Keratinocyte (primary cell): ENCODE measurements around the gene CFAP90. TPM values are rescaled to one million over a fixed set of nuclear protein-coding genes. Genes with fewer than 3 reads are reported as not detected.

Source experiments
- DNase-seq: peaks from one replicate; pipeline ENCODE4 v3.0.0-alpha.2; 2011; ENCODE audit warnings: low read depth, missing footprints, low spot score
- FAIRE-seq: peaks from 2 replicates; lab custom pipeline; 2011; peaks lifted over from hg19 to GRCh38; lab: Jason Lieb, UNC
- H2AFZ ChIP-seq: 2 replicates; pipeline ENCODE4 v1.6.0; 2012; ENCODE audit warnings: low read length, control low read depth, inconsistent platforms; ENCODE audit not compliant: control insufficient read depth
- H3K27ac ChIP-seq: 2 replicates; pipeline ENCODE4 v1.5.1; 2011; ENCODE audit warnings: low read length; ENCODE audit not compliant: control insufficient read depth, insufficient read depth
- H3K27me3 ChIP-seq: 3 replicates; pipeline ENCODE4 v1.6.0; 2011; ENCODE audit warnings: low read length; ENCODE audit not compliant: control insufficient read depth, insufficient read depth; ENCODE audit errors: extremely low read depth
- H3K36me3 ChIP-seq, 2 experiments: 2 replicates in 1 of 2; 3 replicates in 1 of 2; pipeline ENCODE4 v1.5.1; 2011; ENCODE audit warnings: low read length in 2 of 2, mild to moderate bottlenecking in 1 of 2; ENCODE audit not compliant: control insufficient read depth in 2 of 2, insufficient read depth in 2 of 2; ENCODE audit errors: extremely low read depth in 1 of 2
- H3K4me1 ChIP-seq: 3 replicates; pipeline ENCODE4 v1.5.1; 2011; ENCODE audit warnings: low read length; ENCODE audit not compliant: control insufficient read depth, insufficient read depth; ENCODE audit errors: extremely low read depth
- H3K4me2 ChIP-seq: 3 replicates; pipeline ENCODE4 v1.6.0; 2011; ENCODE audit warnings: low read depth, low read length; ENCODE audit not compliant: control insufficient read depth, insufficient read depth; ENCODE audit errors: extremely low read depth
- H3K4me3 ChIP-seq, 3 experiments: fragments of 200-600 bp in 1 of 3; sonication (generic) in 1 of 3; 2 replicates in 2 of 3; 3 replicates in 1 of 3; pipeline ENCODE4 v1.5.1; 2011 to 2016; ENCODE audit warnings: low read length in 3 of 3, mild to moderate bottlenecking in 3 of 3, control low read depth in 2 of 3, inconsistent platforms in 1 of 3, low read depth in 1 of 3, mixed read lengths in 1 of 3, mixed run types in 1 of 3, moderate library complexity in 1 of 3; ENCODE audit not compliant: control insufficient read depth in 2 of 3, insufficient read depth in 2 of 3; ENCODE audit errors: extremely low read depth in 1 of 3
- H3K79me2 ChIP-seq: 2 replicates; pipeline ENCODE4 v1.6.0; 2012; ENCODE audit warnings: low read length; ENCODE audit not compliant: control insufficient read depth, insufficient read depth
- H3K9ac ChIP-seq: 3 replicates; pipeline ENCODE4 v1.6.0; 2011; ENCODE audit warnings: low read length; ENCODE audit not compliant: control insufficient read depth, insufficient read depth; ENCODE audit errors: extremely low read depth
- H3K9me1 ChIP-seq: 3 replicates; pipeline ENCODE4 v1.6.0; 2011; ENCODE audit warnings: low read length; ENCODE audit not compliant: control insufficient read depth, insufficient read depth; ENCODE audit errors: extremely low read depth
- H3K9me3 ChIP-seq: 2 replicates; pipeline ENCODE4 v1.5.1; 2012; ENCODE audit warnings: low read depth, low read length; ENCODE audit not compliant: control insufficient read depth
- H4K20me1 ChIP-seq: 3 replicates; pipeline ENCODE4 v1.6.0; 2011; ENCODE audit warnings: low read length; ENCODE audit not compliant: control insufficient read depth, insufficient read depth; ENCODE audit errors: extremely low read depth
- EZH2 ChIP-seq: IDR thresholded peaks from one replicate; pipeline ENCODE4 v1.6.1; 2012; ENCODE audit warnings: inconsistent platforms, mild to moderate bottlenecking, low read length, moderate library complexity
- dilution Hi-C: fragments of 300-500 bp; cut with MboI; formaldehyde crosslinking; loops from one replicate; pipeline ENCODE4 v1.7.0; 2020; ENCODE audit warnings: low sequenced_read_pairs; ENCODE audit not compliant: extremely low pct_ligation_motif_present
- polyA plus RNA-seq, 5 experiments: library from polyadenylated mRNA; depleted of rRNA in 3 of 5; stranded (reverse) in 3 of 5; stranded (forward) in 1 of 5; unstranded in 1 of 5; fragments of >200 nt; gene quantifications; 1 replicate in 1 of 5; 2 replicates in 3 of 5; 3 replicates in 1 of 5; pipeline versions ENCODE4 v1.2.1 to v1.2.3, GENCODE V29; 2011 to 2012; ENCODE audit warnings: missing spikeins in 2 of 5, low read depth in 1 of 5, low replicate concordance in 1 of 5
- TF ChIP-seq, protein P1 (sequence below), 3 experiments: IDR thresholded peaks in 1 of 3; conservative IDR thresholded peaks in 1 of 3; optimal IDR thresholded peaks in 1 of 3; 2 replicates in 2 of 3; 3 replicates in 1 of 3; pipeline versions ENCODE3 to v1.5.1; 2011; ENCODE audit warnings: low read length in 3 of 3, mild to moderate bottlenecking in 3 of 3, moderate library complexity in 2 of 3, control low read depth in 1 of 3, inconsistent platforms in 1 of 3; ENCODE audit not compliant: insufficient read depth in 2 of 3; ENCODE audit errors: extremely low read depth in 1 of 3

Gene CFAP90
- polyA plus RNA-seq, 1 donor (not counting 4 experiments of a cell fraction or from before 2014, with no cell fraction given), result not detected

DNA sequence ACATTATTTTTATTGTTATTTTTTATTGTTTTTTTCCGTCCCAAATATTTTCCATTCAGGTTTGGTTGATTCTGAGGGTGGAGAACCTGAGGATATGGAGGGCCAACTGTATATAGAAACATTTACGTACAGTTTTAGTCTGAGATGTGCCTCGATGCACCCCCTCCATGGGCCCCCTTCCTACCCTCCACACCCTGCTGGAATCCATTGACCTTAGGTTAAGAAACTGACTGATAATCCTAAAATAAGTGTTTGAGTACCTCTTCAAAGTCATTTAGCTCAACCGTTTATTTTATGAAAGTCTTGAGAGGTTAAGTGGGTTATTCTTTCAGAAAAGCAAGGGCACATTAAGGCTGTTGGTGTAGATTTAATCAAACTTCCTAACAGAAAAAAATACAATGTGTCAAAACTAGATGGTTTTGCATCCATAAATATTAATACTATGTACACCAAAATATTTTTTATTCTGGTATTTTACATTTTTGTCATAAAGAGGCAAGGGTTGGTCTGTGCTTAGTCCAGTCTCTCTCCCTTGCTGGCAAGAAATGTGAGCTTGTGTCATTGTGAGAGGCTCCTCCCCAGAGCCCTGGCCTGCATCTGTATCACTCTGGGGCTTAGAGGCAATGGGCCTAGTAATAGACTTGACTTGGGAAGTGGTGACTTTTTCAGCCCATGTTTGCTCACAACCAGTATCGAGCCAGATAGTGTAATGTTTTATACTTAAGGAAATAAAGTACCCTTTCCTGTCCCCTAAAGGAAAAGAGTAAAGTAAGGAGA, 33.7 kb upstream of the CFAP90 start:
- Histone ChIP-seq H4K20me1 (peaks cover under 1% of the 10 kb centered on the region), H3K27me3 (no peaks in the 10 kb centered on the region), H3K9ac (no peak overlapping the region), H3K9me1 (no peaks in the 10 kb centered on the region), H3K36me3 (peaks cover 27 to 28% of the 10 kb centered on the region in 2 experiments), H3K27ac (no peak overlapping the region), H3K4me3 (no peak overlapping the region), H3K4me1 (no peaks in the 10 kb centered on the region), H2AFZ (no peak overlapping the region), H3K4me2 (no peak overlapping the region), H3K9me3 (no peaks in the 10 kb centered on the region), H3K79me2 (peaks cover 17% of the 10 kb centered on the region)
- TF ChIP-seq, protein P1, sequence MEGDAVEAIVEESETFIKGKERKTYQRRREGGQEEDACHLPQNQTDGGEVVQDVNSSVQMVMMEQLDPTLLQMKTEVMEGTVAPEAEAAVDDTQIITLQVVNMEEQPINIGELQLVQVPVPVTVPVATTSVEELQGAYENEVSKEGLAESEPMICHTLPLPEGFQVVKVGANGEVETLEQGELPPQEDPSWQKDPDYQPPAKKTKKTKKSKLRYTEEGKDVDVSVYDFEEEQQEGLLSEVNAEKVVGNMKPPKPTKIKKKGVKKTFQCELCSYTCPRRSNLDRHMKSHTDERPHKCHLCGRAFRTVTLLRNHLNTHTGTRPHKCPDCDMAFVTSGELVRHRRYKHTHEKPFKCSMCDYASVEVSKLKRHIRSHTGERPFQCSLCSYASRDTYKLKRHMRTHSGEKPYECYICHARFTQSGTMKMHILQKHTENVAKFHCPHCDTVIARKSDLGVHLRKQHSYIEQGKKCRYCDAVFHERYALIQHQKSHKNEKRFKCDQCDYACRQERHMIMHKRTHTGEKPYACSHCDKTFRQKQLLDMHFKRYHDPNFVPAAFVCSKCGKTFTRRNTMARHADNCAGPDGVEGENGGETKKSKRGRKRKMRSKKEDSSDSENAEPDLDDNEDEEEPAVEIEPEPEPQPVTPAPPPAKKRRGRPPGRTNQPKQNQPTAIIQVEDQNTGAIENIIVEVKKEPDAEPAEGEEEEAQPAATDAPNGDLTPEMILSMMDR (optimal IDR thresholded peaks at IDR 0.05 in 1 of 3, IDR thresholded peaks at IDR 0.05 in 1 of 3, conservative IDR thresholded peaks at IDR 0.05 in 1 of 3; ENCODE audit: extremely low read depth in 1 of 3, insufficient read depth in 2 of 3, low read length in 3 of 3), result no peak
- TF ChIP-seq EZH2, result no peak
- FAIRE-seq (no peak), DNase-seq (no peak)
- dilution Hi-C loops, result no loop called here

DNA sequence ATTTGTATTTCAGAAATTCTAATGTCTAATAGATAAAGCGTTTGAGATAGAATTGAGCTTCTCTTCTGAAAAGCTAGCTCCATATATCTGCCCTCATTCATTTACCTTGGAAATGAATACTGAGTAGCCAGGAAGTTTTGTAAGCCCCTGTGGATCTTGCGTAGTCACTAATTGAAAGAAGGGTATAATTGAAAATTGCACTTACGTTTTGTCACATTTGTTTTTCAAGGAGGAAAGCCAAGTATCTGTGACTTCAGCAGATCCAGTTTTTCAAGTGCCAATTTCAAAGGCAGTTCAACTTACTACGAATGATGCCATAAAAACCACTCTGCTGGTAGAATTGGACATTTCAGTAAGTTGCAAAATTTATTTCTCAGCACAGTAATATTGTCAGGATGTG, 32.0 kb upstream of the CFAP90 start:
- H3K9ac ChIP-seq, result no peak overlapping the region
- dilution Hi-C loops, result no loop called here
- no peak overlapping the region for H3K4me3 ChIP-seq
- no peaks in the 10 kb centered on the region for H3K9me3 ChIP-seq
- FAIRE-seq (no peak), DNase-seq (no peak)
- TF ChIP-seq, protein P1 (optimal IDR thresholded peaks at IDR 0.05 in 1 of 3, IDR thresholded peaks at IDR 0.05 in 1 of 3, conservative IDR thresholded peaks at IDR 0.05 in 1 of 3; ENCODE audit: extremely low read depth in 1 of 3, insufficient read depth in 2 of 3, low read length in 3 of 3), result no peak
- TF ChIP-seq EZH2, result no peak
- peaks cover 17 to 25% of the 10 kb centered on the region in 2 experiments for H3K36me3 ChIP-seq
- H3K4me2 ChIP-seq, result no peak overlapping the region
- no peaks in the 10 kb centered on the region for H3K4me1 ChIP-seq
- no peak overlapping the region for H2AFZ ChIP-seq
- H3K79me2 ChIP-seq, result peaks cover 20% of the 10 kb centered on the region
- no peaks in the 10 kb centered on the region for H3K9me1 ChIP-seq
- no peak overlapping the region for H3K27ac ChIP-seq
- H3K27me3 ChIP-seq, result no peaks in the 10 kb centered on the region
- H4K20me1 ChIP-seq, result peaks cover 3% of the 10 kb centered on the region
